Esophagus muscularis mucosa (tissue), 4 donors: ENCODE results near the gene CACHD1. TPM values are rescaled to one million over a fixed set of nuclear protein-coding genes. Genes with fewer than 3 reads are reported as not detected.

Source experiments
- DNase-seq: peaks from one replicate; pipeline ENCODE4 v3.0.0-alpha.2; 2017; ENCODE audit errors: extremely low spot score
- H3K27ac ChIP-seq, 4 donors: fragments of 200-600 bp; sonication (generic); replicated peaks in 1 of 4; 1 replicate in 3 of 4; 2 replicates in 1 of 4; pipeline ENCODE4 v1.5.1; 2016 to 2019; ENCODE audit warnings: mild to moderate bottlenecking in 1 of 4
- H3K27me3 ChIP-seq, 4 donors: fragments of 200-600 bp; sonication (generic); one replicate each; pipeline versions ENCODE4 v1.5.1 to v1.6.0; 2016 to 2019
- H3K36me3 ChIP-seq, 4 donors: fragments of 200-600 bp; sonication (generic); one replicate each; pipeline ENCODE4 v1.5.1; 2016 to 2019
- H3K4me1 ChIP-seq, 4 donors: fragments of 200-600 bp; sonication (generic); one replicate each; pipeline ENCODE4 v1.5.1; 2016 to 2019
- H3K4me3 ChIP-seq, 4 donors: fragments of 200-600 bp; sonication (generic); 1 replicate in 2 of 4; 2 replicates in 2 of 4; pipeline ENCODE4 v1.5.1; 2016 to 2019; ENCODE audit warnings: mild to moderate bottlenecking in 4 of 4, moderate library complexity in 1 of 4
- H3K9me3 ChIP-seq, 4 donors: fragments of 200-600 bp; sonication (generic); 1 replicate in 3 of 4; 2 replicates in 1 of 4; pipeline ENCODE4 v1.5.1; 2016 to 2019
- EP300 ChIP-seq: sonication (generic); formaldehyde crosslinking; IDR thresholded peaks from one replicate; pipeline ENCODE4 v1.6.1; 2017; ENCODE audit warnings: antibody characterized with exemption
- POLR2A ChIP-seq: fragments of 450-650 bp; IDR thresholded peaks from one replicate; pipeline ENCODE4 v1.6.1; 2017; ENCODE audit warnings: antibody characterized with exemption, moderate library complexity, mild to moderate bottlenecking, low read depth
- POLR2AphosphoS5 ChIP-seq, 2 donors: sonication (generic); formaldehyde crosslinking; IDR thresholded peaks; one replicate each; pipeline ENCODE4 v1.6.1; 2017; ENCODE audit warnings: antibody characterized with exemption in 2 of 2
- WGBS: methylation state at CpG from one replicate; pipeline ENCODE4 v1.1.5; 2018; 5-methylcytosine and 5-hydroxymethylcytosine counted together
- intact Hi-C: fragments of 100-400 bp; cut with DNase I; formaldehyde crosslinking; loops from one replicate; pipeline ENCODE4 v1.15.1; 2023
- total RNA-seq, 4 donors: library from RNA; depleted of rRNA; stranded (reverse); fragments of >200 nt; gene quantifications; one replicate each; pipeline versions ENCODE4 v1.1.0 to v1.2.1, GENCODE V29; 2016
- TF ChIP-seq, protein P1 (sequence below), 3 experiments: fragments of 200-600 bp in 2 of 3; fragments of 450-650 bp in 1 of 3; sonication (generic) in 2 of 3; IDR thresholded peaks; one replicate each; pipeline ENCODE4 v1.5.1; 2017 to 2019; ENCODE audit warnings: antibody characterized with exemption in 3 of 3, mild to moderate bottlenecking in 2 of 3, moderate library complexity in 1 of 3

The CACHD1 gene
- total RNA-seq, 4 donors from 2014 or later: 6.6 to 10.7 (median 10.1) TPM

DNA sequence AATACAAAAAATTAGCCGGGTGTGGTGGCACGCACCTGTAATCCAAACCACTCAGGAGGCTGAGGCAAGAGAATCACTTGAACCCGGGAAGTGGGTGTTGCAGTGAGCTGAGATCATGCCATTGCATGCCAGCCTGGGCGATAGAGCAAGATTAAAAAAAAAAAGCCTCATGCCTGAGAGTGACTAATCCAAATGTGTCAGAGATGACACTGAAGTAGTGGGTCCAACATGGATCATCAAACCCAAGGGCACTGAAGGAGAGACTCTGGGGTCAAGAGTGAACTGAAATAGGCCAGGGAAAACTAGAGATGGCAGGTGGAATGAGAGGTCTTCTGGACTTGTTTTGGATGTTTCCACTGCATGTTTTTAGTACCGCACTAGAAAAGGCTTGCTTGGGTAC is 10.2 kb upstream of the CACHD1 start:
- Histone ChIP-seq H3K27me3 (no peaks in the 10 kb centered on the region), H3K4me3 (no peak overlapping the region), H3K4me1 (no peaks in the 10 kb centered on the region), H3K36me3 (no peaks in the 10 kb centered on the region), H3K9me3 (no peaks in the 10 kb centered on the region), H3K27ac (no peak overlapping the region)
- intact Hi-C loops: loop anchor here (10.0 kb wide), 1 partner anchor 175 kb away; no protein-coding TSS in a partner anchor
- no peak for DNase-seq
- WGBS: 100% methylated on average over 5 of the region's 5 CpGs
- TF ChIP-seq, protein P1, sequence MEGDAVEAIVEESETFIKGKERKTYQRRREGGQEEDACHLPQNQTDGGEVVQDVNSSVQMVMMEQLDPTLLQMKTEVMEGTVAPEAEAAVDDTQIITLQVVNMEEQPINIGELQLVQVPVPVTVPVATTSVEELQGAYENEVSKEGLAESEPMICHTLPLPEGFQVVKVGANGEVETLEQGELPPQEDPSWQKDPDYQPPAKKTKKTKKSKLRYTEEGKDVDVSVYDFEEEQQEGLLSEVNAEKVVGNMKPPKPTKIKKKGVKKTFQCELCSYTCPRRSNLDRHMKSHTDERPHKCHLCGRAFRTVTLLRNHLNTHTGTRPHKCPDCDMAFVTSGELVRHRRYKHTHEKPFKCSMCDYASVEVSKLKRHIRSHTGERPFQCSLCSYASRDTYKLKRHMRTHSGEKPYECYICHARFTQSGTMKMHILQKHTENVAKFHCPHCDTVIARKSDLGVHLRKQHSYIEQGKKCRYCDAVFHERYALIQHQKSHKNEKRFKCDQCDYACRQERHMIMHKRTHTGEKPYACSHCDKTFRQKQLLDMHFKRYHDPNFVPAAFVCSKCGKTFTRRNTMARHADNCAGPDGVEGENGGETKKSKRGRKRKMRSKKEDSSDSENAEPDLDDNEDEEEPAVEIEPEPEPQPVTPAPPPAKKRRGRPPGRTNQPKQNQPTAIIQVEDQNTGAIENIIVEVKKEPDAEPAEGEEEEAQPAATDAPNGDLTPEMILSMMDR (IDR thresholded peaks at IDR 0.05): no peak
- TF ChIP-seq EP300 (no peak), POLR2AphosphoS5 (IDR thresholded peaks at IDR 0.05) (no peak)

DNA sequence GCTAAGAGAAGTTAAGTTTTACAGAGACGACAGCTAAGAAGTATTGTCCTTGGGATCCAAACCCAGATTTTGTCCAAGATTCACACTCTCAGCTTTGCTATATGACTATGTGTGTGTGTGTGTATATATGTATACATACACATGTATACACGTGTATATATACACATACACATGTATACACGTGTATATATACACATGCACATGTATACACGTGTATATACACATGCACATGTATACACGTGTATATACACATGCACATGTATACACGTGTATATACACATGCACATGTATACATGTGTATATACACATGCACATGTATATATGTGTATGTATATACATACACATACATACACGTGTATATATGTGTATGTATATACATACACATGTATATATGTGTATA is 3.9 kb upstream of the CACHD1 start:
- 76% methylated on average over 7 of the region's 7 CpGs for WGBS
- no peak for TF ChIP-seq POLR2A
- TF ChIP-seq, protein P1 (IDR thresholded peaks at IDR 0.05): no peak
- no peak for TF ChIP-seq POLR2AphosphoS5 (IDR thresholded peaks at IDR 0.05)
- no peak for TF ChIP-seq EP300
- H3K27me3 ChIP-seq: peaks cover 0 to 6% (median 2%) of the 10 kb centered on the region in 4 donors
- no peak for DNase-seq
- peaks cover 0 to 19% (median 16%) of the 10 kb centered on the region in 4 donors for H3K4me1 ChIP-seq
- H3K27ac ChIP-seq: no peak overlapping the region
- no peaks in the 10 kb centered on the region for H3K9me3 ChIP-seq
- intact Hi-C loops: no loop called here
- no peaks in the 10 kb centered on the region for H3K36me3 ChIP-seq
- H3K4me3 ChIP-seq: no peak overlapping the region

DNA sequence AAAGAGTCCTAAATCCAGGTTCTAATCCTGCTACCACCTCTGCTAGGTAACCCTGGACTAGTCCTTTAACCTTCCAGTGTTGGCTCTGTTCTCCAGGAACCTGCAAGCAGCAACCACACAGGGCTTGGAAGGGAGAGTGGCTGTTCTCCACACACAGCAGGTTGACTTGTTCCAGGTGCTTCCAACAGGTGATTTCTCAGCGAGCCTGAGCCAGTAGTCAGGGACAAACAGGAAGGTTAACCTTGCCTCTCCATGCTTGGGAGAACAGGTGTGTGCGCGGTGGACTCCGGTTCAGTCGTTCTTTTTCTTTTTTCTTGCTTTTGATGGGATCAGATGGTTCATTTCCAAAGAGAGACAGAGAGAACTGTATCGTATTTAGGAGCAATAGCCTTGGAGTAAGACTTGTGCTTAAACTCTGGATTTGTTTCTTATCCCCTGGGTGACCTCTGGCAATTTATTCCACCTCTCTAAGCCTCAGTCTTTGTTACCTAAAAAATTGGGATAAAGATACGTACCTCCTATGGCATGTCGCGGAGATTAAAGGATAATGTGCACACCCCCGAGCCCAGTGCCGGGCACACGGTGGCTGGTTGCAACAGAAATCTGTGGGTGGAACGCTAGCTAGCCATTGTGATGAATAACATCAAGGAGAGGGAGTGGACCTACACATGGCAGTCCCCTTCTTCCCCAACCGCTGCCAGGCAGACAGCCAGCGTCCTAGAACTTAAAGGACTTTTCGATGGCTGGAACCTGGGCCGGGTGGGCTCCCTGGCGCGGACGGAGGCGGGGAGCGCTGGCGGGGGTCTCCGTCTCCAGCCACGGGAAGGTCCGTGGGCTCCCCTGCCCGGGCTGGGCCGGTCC is 583 bp upstream of the CACHD1 start:
- Histone ChIP-seq H3K27me3 (peaks cover 0 to 22% (median 2%) of the 10 kb centered on the region in 4 donors), H3K4me1 (peaks cover 0 to 44% (median 34%) of the 10 kb centered on the region in 4 donors), H3K4me3 (peak overlapping the region; percentile 66 to 84 (median 81)), H3K9me3 (no peaks in the 10 kb centered on the region), H3K36me3 (no peaks in the 10 kb centered on the region), H3K27ac (peak overlapping the region; percentile 80 to 89 (median 84))
- TF ChIP-seq, protein P1 (IDR thresholded peaks at IDR 0.05): no peak
- no peak for TF ChIP-seq EP300
- DNase-seq: peak; percentile 86
- 30% methylated on average over 13 of the region's 28 CpGs for whole genome bisulfite sequencing
- intact Hi-C loops: no loop called here

DNA sequence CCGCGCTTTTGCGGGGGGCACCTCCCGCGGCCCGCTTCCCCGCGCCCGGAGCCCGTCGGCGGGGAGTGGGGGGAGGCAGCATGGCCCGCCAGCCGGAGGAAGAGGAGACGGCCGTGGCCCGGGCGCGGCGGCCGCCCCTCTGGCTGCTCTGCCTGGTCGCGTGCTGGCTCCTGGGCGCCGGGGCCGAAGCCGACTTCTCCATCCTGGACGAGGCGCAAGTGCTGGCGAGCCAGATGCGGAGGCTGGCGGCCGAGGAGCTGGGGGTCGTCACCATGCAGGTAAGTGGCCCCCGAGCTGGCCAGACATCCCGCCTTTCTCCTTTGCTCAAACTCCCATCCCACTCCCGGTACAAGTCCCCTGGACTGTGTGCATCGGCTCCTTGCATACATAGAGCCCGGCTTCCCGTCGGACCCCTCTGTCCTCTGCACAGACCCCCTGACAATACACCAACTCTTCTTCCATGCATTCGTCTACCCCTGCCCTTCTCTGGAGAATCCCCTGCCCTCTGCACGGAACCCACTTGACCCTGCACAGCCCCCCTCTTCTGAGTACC is 812 bp downstream of the CACHD1 start:
- Histone ChIP-seq H3K36me3 (no peaks in the 10 kb centered on the region), H3K27ac (peak overlapping the region; percentile 80 to 89 (median 84)), H3K9me3 (no peaks in the 10 kb centered on the region), H3K4me1 (peaks cover 8 to 57% (median 48%) of the 10 kb centered on the region in 4 donors), H3K27me3 (peaks cover 0 to 22% (median 2%) of the 10 kb centered on the region in 4 donors), H3K4me3 (peak overlapping the region; percentile 66 to 84 (median 81))
- TF ChIP-seq POLR2AphosphoS5 (IDR thresholded peaks at IDR 0.05) (no peak), POLR2A (no peak), EP300 (no peak)
- TF ChIP-seq, protein P1 (IDR thresholded peaks at IDR 0.05): no peak
- 1% methylated on average over 7 of the region's 43 CpGs for WGBS
- peak; percentile 86 for DNase-seq
- intact Hi-C loops: loop anchor here (5.0 to 10.0 kb wide), 2 partner anchors 74 to 207 kb away; no protein-coding TSS in a partner anchor
